Heart left ventricle (tissue), 16 donors: ENCODE measurements around the gene VWA3A. TPM values are rescaled to one million over a fixed set of nuclear protein-coding genes. Genes with fewer than 3 reads are reported as not detected.

Experiments
- ATAC-seq, 4 donors: fragments of 200-7000 bp; cut with Tn5 transposase; one replicate each; pipeline ENCODE4 v1.9.1; 2020 to 2022; ENCODE audit warnings: moderate library complexity in 4 of 4, mild to moderate bottlenecking in 3 of 4, moderate number of reproducible peaks in 1 of 4
- DNase-seq, 5 donors: peaks; one replicate each; pipeline ENCODE4 v3.0.0-alpha.2; 2020
- H3K27ac ChIP-seq, 12 donors: fragments of 200-600 bp; sonication (generic) in 4 of 12; one replicate each; pipeline versions ENCODE4 v1.5.0 to v1.8.0; 2016 to 2022; ENCODE audit warnings: mild to moderate bottlenecking in 2 of 12
- H3K27me3 ChIP-seq, 9 donors: fragments of 200-600 bp; sonication (generic) in 2 of 9; one replicate each; pipeline versions ENCODE4 v1.5.1 to v1.8.0; 2016 to 2022; ENCODE audit warnings: mild to moderate bottlenecking in 3 of 9
- H3K36me3 ChIP-seq, 9 donors: fragments of 200-600 bp; sonication (generic) in 2 of 9; one replicate each; pipeline versions ENCODE4 v1.5.0 to v1.8.0; 2018 to 2022; ENCODE audit warnings: mild to moderate bottlenecking in 2 of 9
- H3K4me1 ChIP-seq, 12 donors: fragments of 200-600 bp; sonication (generic) in 4 of 12; one replicate each; pipeline versions ENCODE4 v1.5.0 to v1.8.0; 2016 to 2022; ENCODE audit warnings: mild to moderate bottlenecking in 3 of 12
- H3K4me3 ChIP-seq, 12 donors: fragments of 200-600 bp; sonication (generic) in 4 of 12; one replicate each; pipeline versions ENCODE4 v1.5.0 to v1.8.0; 2017 to 2022; ENCODE audit warnings: mild to moderate bottlenecking in 9 of 12, moderate library complexity in 4 of 12
- H3K9me3 ChIP-seq, 12 donors: fragments of 200-600 bp; sonication (generic) in 4 of 12; one replicate each; pipeline versions ENCODE4 v1.5.0 to v1.8.0; 2016 to 2022; ENCODE audit warnings: mild to moderate bottlenecking in 1 of 12
- CTCF ChIP-seq, 12 donors: fragments of 200-600 bp; sonication (generic) in 4 of 12; IDR thresholded peaks; one replicate each; pipeline versions ENCODE4 v1.5.0 to v1.8.0; 2018 to 2022; ENCODE audit warnings: antibody characterized with exemption in 12 of 12, mild to moderate bottlenecking in 5 of 12
- POLR2A ChIP-seq, 2 donors: fragments of 450-650 bp; IDR thresholded peaks; one replicate each; pipeline ENCODE4 v1.6.1; 2017; ENCODE audit warnings: antibody characterized with exemption in 2 of 2, mild to moderate bottlenecking in 2 of 2, moderate library complexity in 2 of 2
- WGBS, 4 donors: extraction: QIAGEN DNeasy Blood & Tissue Kit in 2 of 4; methylation state at CpG; one replicate each; pipeline versions ENCODE4 v1.1.5 to v1.1.7; 2013 to 2018; 5-methylcytosine and 5-hydroxymethylcytosine counted together
- intact Hi-C, 10 donors: fragments of 100-400 bp; cut with DNase I; formaldehyde crosslinking; loops; one replicate each; pipeline versions ENCODE4 v1.11.1 to v1.14.2; 2022
- polyA plus RNA-seq, 2 donors: library from polyadenylated mRNA; stranded (reverse); fragments of 200-250 nt; gene quantifications; one replicate each; pipeline ENCODE4 v1.2.3, GENCODE V29; 2013
- total RNA-seq, 9 donors: library from RNA; depleted of rRNA in 2 of 9; stranded (reverse); fragments of >200 nt in 2 of 9; fragmentation: NEBNext Ultra II Directional in 3 of 9; extraction: Animal tissue kit (Norgen Biotek cat#: 25700) in 3 of 9; gene quantifications; one replicate each; pipeline versions ENCODE4 v1.1.0 to v1.2.4, GENCODE V29; 2016 to 2023
- donor health status: ischemic (EF 13 %, LVEDD 7.1; RV severe dilation, severe dysfunction).
- donor health status: healthy with polysubstance abuse.
- donor health status: DM: no; HTN: yes; CAD: no.
- donor health status: DM: no; HTN: no; CAD: no.
- donor health status: ischemic (EF 25% LVEDD 6.9; RV normal size, moderate dysfunction).
- donor health status: ischemic (EF 25% LVEDD 5.7; RV mildly dilated, moderate dysfunction).
- donor health status: healthy.
- donor health status: DM: yes; HTN: yes; CAD: no.
- donor health status: ischemic (EF 35%, LVEDD 5.7; RV mildly dilated, moderate dysfunction).
- donor health status: nonischemic (EF 11% LVEDD 7.7; RV severe dilation, severe dysfunction).
- donor health status: DM: yes; HTN: yes; CAD: no.
- donor health status: PGD.
- donor health status: ischemic (EF 29% LVEDD 5.4; RV normal size, mild dysfunction).
- donor health status: nonischemic (EF 23%, LVEDD 6.1; RV moderate dilation, normal function).

VWA3A gene
- total and polyA plus RNA-seq, 11 donors: 0.03 to 1.3 (median 0.58) TPM; not detected in 1

- peaks cover 0 to 12% (median 0%) of the 10 kb centered on the region in 12 donors for H3K9me3 ChIP-seq
- H3K27ac ChIP-seq: peak within 1 kb of the TSS; percentile 89 to 97 (median 92)
- no peaks in the 10 kb centered on the region for H3K36me3 ChIP-seq
- peak within 1 kb of the TSS; percentile 77 to 98 (median 88) for H3K4me3 ChIP-seq
- DNase-seq (peak; percentile 89 to 95 (median 93)), ATAC-seq (peak; percentile 87 to 94 (median 92))
- TF ChIP-seq CTCF (IDR thresholded peaks at IDR 0.05) (peak; percentile 71 to 95 (median 85)), POLR2A (IDR thresholded peaks at IDR 0.05) (peak in 1 of 2 donors; percentile 53)
- WGBS, 4 donors: 0 to 1% (median 1%) methylated on average over 36 to 74 of the region's 74 CpGs
- peaks cover 0 to 44% (median 17%) of the 10 kb centered on the region in 12 donors for H3K4me1 ChIP-seq
- intact Hi-C loops: loop anchor here in 7 of 10 donors (1.0 to 5.0 kb wide), 6 partner anchors 10 to 91 kb away; partner anchors contain the start of gene POLR3E (in 6 of the 7)
- H3K27me3 ChIP-seq: no peaks in the 10 kb centered on the region
Observed at GRCh38 chr16:22206013-22206841, 113.9 kb downstream of the VWA3A start, which contains the start of gene EEF2K. Gene EEF2K, plus strand, starts transcription at chr16:22206278. Its CDS starts 19,452 bp downstream, at chr16:22225730.

Other genes with a start within 250 kb of the VWA3A start
- 10 to 100 TPM in 8 of 9 donors, 1 to 10 TPM in 1; 4.4 to 71.4 (median 24.8) TPM for gene NPIPB4, start 234.8 kb upstream of the VWA3A start, total RNA-seq
- 10 to 100 TPM; 12.8 to 19.9 TPM for gene NPIPB4, start 234.8 kb upstream of the VWA3A start, polyA plus RNA-seq
- 1,000 to 10,000 TPM in 2 of 9 donors, 100 to 1,000 TPM in 7; 458 to 1,082 (median 779) TPM for gene UQCRC2, start 139.2 kb upstream of the VWA3A start, total RNA-seq
- gene UQCRC2, start 139.2 kb upstream of the VWA3A start, polyA plus RNA-seq: 100 to 1,000 TPM; 153 to 377 TPM
- gene PDZD9, start 91.4 kb upstream of the VWA3A start, total RNA-seq: not detected
- gene PDZD9, start 91.4 kb upstream of the VWA3A start, polyA plus RNA-seq: not detected
- 10 to 100 TPM in 6 of 9 donors, 1 to 10 TPM in 3; 8.7 to 15.0 (median 11.7) TPM for gene MOSMO, start 84.4 kb upstream of the VWA3A start, total RNA-seq
- gene MOSMO, start 84.4 kb upstream of the VWA3A start, polyA plus RNA-seq: 10 to 100 TPM in 1 of 2 donors, 1 to 10 TPM in 1; 8.8 to 12.4 TPM
- gene SDR42E2, start 70.0 kb downstream of the VWA3A start, total RNA-seq: not detected
- gene SDR42E2, start 70.0 kb downstream of the VWA3A start, polyA plus RNA-seq: not detected
- 10 to 100 TPM; 16.4 to 33.6 (median 24.6) TPM for gene EEF2K, start 113.7 kb downstream of the VWA3A start, total RNA-seq
- gene EEF2K, start 113.7 kb downstream of the VWA3A start, polyA plus RNA-seq: 1 to 10 TPM; 8.3 to 9.6 TPM
- gene POLR3E, start 204.9 kb downstream of the VWA3A start, total RNA-seq: 10 to 100 TPM; 27.7 to 72.6 (median 31.3) TPM
- gene POLR3E, start 204.9 kb downstream of the VWA3A start, polyA plus RNA-seq: 10 to 100 TPM; 15.2 to 36.0 TPM